Heart right ventricle (tissue), 16 donors: ENCODE results near the gene CTDP1. TPM values are rescaled to one million over a fixed set of nuclear protein-coding genes. Genes with fewer than 3 reads are reported as not detected.

Experiments used
- ATAC-seq, 8 donors: fragments of 200-7000 bp; cut with Tn5 transposase; one replicate each; pipeline ENCODE4 v1.9.1; 2020; ENCODE audit warnings: mild to moderate bottlenecking in 8 of 8, moderate library complexity in 8 of 8, moderate number of reproducible peaks in 1 of 8
- DNase-seq, 2 donors: peaks; one replicate each; pipeline ENCODE4 v3.0.0-alpha.2; 2020
- H3K27ac ChIP-seq, 10 donors: fragments of 200-600 bp; sonication (generic) in 2 of 10; one replicate each; pipeline versions ENCODE4 v1.5.0 to v1.8.0; 2020 to 2022; ENCODE audit warnings: mild to moderate bottlenecking in 3 of 10
- H3K27me3 ChIP-seq, 7 donors: fragments of 200-600 bp; one replicate each; pipeline ENCODE4 v1.8.0; 2021 to 2022; ENCODE audit warnings: mild to moderate bottlenecking in 2 of 7
- H3K36me3 ChIP-seq, 9 donors: fragments of 200-600 bp; sonication (generic) in 1 of 9; one replicate each; pipeline versions ENCODE4 v1.5.0 to v1.8.0; 2020 to 2022; ENCODE audit warnings: mild to moderate bottlenecking in 2 of 9
- H3K4me1 ChIP-seq, 9 donors: fragments of 200-600 bp; sonication (generic) in 1 of 9; one replicate each; pipeline versions ENCODE4 v1.5.0 to v1.8.0; 2020 to 2022; ENCODE audit warnings: mild to moderate bottlenecking in 4 of 9
- H3K4me3 ChIP-seq, 10 donors: fragments of 200-600 bp; sonication (generic) in 2 of 10; one replicate each; pipeline versions ENCODE4 v1.5.0 to v1.8.0; 2020 to 2022; ENCODE audit warnings: mild to moderate bottlenecking in 7 of 10, moderate library complexity in 2 of 10
- H3K9me3 ChIP-seq, 11 donors: fragments of 200-600 bp in 10 of 11; sonication (generic) in 2 of 11; one replicate each; pipeline versions ENCODE4 v1.5.0 to v1.8.0; 2013 to 2022; ENCODE audit warnings: mild to moderate bottlenecking in 2 of 11, control low read depth in 1 of 11, moderate library complexity in 1 of 11
- WGBS, 2 donors: extraction: QIAGEN DNeasy Blood & Tissue Kit; methylation state at CpG; one replicate each; pipeline ENCODE4 v1.1.7; 2013; ENCODE audit warnings: inconsistent platforms in 1 of 2; 5-methylcytosine and 5-hydroxymethylcytosine counted together
- intact Hi-C, 10 donors: fragments of 100-400 bp; cut with DNase I; formaldehyde crosslinking; loops; one replicate each; pipeline versions ENCODE4 v1.11.1 to v1.14.2; 2022
- polyA plus RNA-seq, 2 donors: library from polyadenylated mRNA; stranded (reverse); fragments of 200-250 nt; gene quantifications; one replicate each; pipeline ENCODE4 v1.2.3, GENCODE V29; 2013
- total RNA-seq, 10 donors: library from RNA; stranded (reverse); fragmentation: NEBNext Ultra II Directional in 3 of 10; extraction: Animal tissue kit (Norgen Biotek cat#: 25700) in 3 of 10; gene quantifications; one replicate each; pipeline versions ENCODE4 v1.2.1 to v1.2.4, GENCODE V29; 2021 to 2023
- TF ChIP-seq, protein P1 (sequence below), 9 donors: fragments of 200-600 bp; sonication (generic) in 2 of 9; IDR thresholded peaks; one replicate each; pipeline versions ENCODE4 v1.5.0 to v1.8.0; 2021 to 2022; ENCODE audit warnings: antibody characterized with exemption in 9 of 9, mild to moderate bottlenecking in 5 of 9, moderate library complexity in 1 of 9
- donor health status: Arrhythmogenic right ventricular cardiomyopathy.
- donor health status: ischemic (EF 13 %, LVEDD 7.1; RV severe dilation, severe dysfunction).
- donor health status: healthy with polysubstance abuse.
- donor health status: DM: no; HTN: yes; CAD: no.
- donor health status: DM: no; HTN: no; CAD: no.
- donor health status: ischemic (EF 25% LVEDD 6.9; RV normal size, moderate dysfunction).
- donor health status: ischemic (EF 25% LVEDD 5.7; RV mildly dilated, moderate dysfunction).
- donor health status: healthy.
- donor health status: DM: yes; HTN: yes; CAD: no.
- donor health status: Ischemic cardiomyopathy.
- donor health status: ischemic (EF 35%, LVEDD 5.7; RV mildly dilated, moderate dysfunction).
- donor health status: nonischemic (EF 11% LVEDD 7.7; RV severe dilation, severe dysfunction).
- donor health status: DM: yes; HTN: yes; CAD: no.
- donor health status: PGD.
- donor health status: ischemic (EF 29% LVEDD 5.4; RV normal size, mild dysfunction).
- donor health status: nonischemic (EF 23%, LVEDD 6.1; RV moderate dilation, normal function).

The CTDP1 gene
- total and polyA plus RNA-seq, 12 donors = 6.8 to 12.5 (median 9.3) TPM

DNA sequence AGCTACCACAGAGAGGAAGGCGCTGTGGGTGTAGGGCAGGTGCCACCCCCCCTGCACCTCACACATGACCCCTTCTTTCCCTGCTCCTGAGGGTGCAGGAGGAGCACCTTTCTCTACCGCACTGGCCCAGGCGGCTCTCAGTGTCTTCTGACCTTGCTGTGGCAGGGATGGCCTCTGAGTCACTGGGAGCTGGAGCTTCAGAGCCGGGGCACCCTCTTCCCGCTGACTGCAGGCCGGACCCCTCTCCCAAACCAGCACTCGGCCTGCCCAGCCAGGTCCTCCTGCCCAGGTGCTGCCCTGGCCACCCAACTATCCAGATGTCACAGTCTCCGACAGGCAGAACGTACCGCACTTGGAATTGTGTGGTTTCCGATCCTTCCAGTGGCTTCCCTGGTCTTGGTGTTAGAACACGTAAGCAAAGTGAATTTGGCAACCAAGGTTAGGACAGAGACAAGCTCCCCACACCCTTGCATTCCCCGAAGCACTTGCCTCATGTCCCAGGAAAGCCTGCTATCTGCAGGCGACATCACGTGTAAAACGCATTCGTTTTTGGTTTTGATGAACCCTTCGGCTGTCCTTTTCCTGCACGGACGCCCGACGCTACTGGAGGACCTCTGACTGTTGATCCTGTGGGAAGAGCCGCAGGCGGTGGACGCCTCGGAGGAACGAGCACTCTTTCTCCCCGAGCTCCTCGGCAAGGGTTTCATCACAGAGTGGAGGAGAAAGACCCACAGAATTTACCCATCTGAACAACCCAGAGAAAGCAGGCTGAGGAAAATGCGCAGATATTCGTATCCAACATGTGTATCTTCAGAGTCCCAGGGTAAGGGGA lies 93.5 kb downstream of the CTDP1 start:
- TF ChIP-seq, protein P1, sequence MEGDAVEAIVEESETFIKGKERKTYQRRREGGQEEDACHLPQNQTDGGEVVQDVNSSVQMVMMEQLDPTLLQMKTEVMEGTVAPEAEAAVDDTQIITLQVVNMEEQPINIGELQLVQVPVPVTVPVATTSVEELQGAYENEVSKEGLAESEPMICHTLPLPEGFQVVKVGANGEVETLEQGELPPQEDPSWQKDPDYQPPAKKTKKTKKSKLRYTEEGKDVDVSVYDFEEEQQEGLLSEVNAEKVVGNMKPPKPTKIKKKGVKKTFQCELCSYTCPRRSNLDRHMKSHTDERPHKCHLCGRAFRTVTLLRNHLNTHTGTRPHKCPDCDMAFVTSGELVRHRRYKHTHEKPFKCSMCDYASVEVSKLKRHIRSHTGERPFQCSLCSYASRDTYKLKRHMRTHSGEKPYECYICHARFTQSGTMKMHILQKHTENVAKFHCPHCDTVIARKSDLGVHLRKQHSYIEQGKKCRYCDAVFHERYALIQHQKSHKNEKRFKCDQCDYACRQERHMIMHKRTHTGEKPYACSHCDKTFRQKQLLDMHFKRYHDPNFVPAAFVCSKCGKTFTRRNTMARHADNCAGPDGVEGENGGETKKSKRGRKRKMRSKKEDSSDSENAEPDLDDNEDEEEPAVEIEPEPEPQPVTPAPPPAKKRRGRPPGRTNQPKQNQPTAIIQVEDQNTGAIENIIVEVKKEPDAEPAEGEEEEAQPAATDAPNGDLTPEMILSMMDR (IDR thresholded peaks at IDR 0.05) = no peak
- Histone ChIP-seq H3K4me3 (no peak overlapping the region), H3K9me3 (peaks cover 0 to 26% (median 6%) of the 10 kb centered on the region in 11 donors), H3K27ac (no peak overlapping the region), H3K27me3 (peaks cover 0 to 52% (median 16%) of the 10 kb centered on the region in 7 donors), H3K4me1 (no peaks in the 10 kb centered on the region), H3K36me3 (no peaks in the 10 kb centered on the region)
- ATAC-seq = no peak
- 91 to 92% methylated on average over 29 to 31 of the region's 31 CpGs for WGBS, 2 donors
- intact Hi-C loops = loop anchor here in 1 of 10 donors (10.0 kb wide), 1 partner anchor 62 kb away; no protein-coding TSS in a partner anchor
- no peak for DNase-seq

DNA sequence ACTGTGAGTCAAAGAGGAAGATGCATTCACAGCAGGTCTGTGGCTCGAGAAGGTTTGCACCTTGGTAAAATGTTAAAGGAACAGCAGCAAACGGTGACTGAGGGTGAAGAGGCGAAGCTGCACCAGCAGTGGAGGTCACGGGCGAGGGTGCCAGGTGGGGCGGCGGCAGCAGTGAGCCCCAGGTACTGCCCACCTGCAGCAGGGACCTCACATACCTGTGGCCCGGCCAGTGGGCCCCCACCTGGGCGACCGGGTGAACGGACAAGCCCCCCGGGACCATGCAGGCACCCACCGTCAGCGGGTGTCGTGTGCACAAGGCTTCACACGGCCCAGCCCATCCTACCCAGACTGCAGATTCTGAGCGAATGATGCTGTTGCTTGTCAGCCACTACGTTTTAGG lies 94.5 kb downstream of the CTDP1 start:
- no peaks in the 10 kb centered on the region for H3K4me1 ChIP-seq
- intact Hi-C loops = loop anchor here in 1 of 10 donors (10.0 kb wide), 1 partner anchor 61 kb away; no protein-coding TSS in a partner anchor
- H3K4me3 ChIP-seq = no peak overlapping the region
- ATAC-seq (no peak), DNase-seq (no peak)
- H3K36me3 ChIP-seq = no peaks in the 10 kb centered on the region
- no peak overlapping the region for H3K27ac ChIP-seq
- WGBS, 2 donors = 76 to 81% methylated on average over 18 of the region's 18 CpGs
- TF ChIP-seq, protein P1 (IDR thresholded peaks at IDR 0.05) = no peak
- H3K27me3 ChIP-seq = peaks cover 0 to 56% (median 20%) of the 10 kb centered on the region in 7 donors
- peaks cover 0 to 16% (median 0%) of the 10 kb centered on the region in 11 donors for H3K9me3 ChIP-seq

DNA sequence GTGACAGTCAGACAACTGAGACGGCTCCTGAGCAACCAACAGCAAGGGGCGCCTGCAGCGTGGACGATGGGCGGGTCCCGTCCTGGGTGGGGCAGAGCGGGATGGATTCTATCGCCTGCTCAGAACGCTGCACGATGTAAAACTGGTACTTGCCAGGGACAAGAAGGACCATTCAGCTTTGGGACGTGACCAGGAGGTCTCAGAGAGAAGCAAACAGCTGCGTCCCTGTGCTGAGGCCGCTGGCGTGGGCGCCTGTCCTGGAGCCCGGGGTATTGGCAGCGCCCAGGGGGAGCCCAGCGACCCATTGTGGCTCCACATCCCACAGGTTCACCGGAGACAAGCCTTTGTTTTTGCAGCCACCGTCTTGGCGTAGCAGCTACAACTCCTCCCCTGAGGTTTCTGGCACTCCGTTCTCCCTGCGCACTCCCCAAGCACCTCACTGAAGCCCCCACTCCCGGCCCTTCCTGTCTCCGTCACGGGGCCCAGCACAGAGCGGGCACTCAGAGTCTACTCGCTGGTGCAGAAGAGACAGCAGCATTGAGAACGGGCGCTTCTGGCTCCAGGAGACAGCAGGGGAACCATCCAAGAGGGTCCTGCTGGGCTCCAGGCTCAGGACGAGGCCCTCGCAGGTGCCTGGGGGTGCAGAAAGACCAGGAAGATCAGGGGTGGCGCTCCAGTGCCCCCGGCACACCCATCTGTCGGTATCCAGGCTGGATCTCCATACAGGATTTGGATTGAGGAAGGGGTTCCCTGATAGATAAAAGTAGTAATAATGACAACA lies 96.0 kb downstream of the CTDP1 start:
- TF ChIP-seq, protein P1 (IDR thresholded peaks at IDR 0.05) = no peak
- no peak overlapping the region for H3K4me3 ChIP-seq
- ATAC-seq = no peak
- H3K36me3 ChIP-seq = no peaks in the 10 kb centered on the region
- H3K4me1 ChIP-seq = no peaks in the 10 kb centered on the region
- H3K9me3 ChIP-seq = peaks cover 0 to under 1% (median 0%) of the 10 kb centered on the region in 11 donors
- WGBS, 2 donors = 83 to 86% methylated on average over 34 to 35 of the region's 35 CpGs
- peaks cover 0 to 52% (median 23%) of the 10 kb centered on the region in 7 donors for H3K27me3 ChIP-seq
- DNase-seq = no peak
- intact Hi-C loops = loop anchor here in 1 of 10 donors (10.0 kb wide), 1 partner anchor 59 kb away; no protein-coding TSS in a partner anchor
- no peak overlapping the region for H3K27ac ChIP-seq

DNA sequence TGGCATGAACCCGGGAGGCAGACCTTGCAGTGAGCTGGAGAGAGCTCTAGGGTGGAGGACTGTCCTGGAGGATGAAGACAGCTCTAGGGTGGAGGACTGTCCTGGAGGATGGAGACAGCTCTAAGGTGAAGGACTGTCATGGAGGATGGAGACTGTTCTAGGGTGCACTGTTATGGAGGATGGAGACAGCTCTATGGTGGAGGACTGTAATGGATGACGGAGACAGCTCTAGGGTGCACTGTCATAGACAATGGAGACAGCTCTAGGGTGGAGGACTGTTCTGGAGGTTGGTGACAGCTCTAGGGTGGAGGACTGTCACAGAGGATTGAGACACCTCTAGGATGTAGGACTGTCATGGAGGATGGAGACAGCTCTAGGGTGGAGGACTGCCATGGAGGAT lies 97.1 kb downstream of the CTDP1 start:
- intact Hi-C loops = loop anchor here in 1 of 10 donors (10.0 kb wide), 1 partner anchor 58 kb away; no protein-coding TSS in a partner anchor
- ATAC-seq (no peak), DNase-seq (no peak)
- no peak overlapping the region for H3K27ac ChIP-seq
- no peak overlapping the region for H3K4me3 ChIP-seq
- 85% methylated on average over 2 of the region's 2 CpGs for WGBS, 2 donors
- no peaks in the 10 kb centered on the region for H3K36me3 ChIP-seq
- TF ChIP-seq, protein P1 (IDR thresholded peaks at IDR 0.05) = no peak
- no peaks in the 10 kb centered on the region for H3K4me1 ChIP-seq
- H3K27me3 ChIP-seq = peaks cover 0 to 52% (median 23%) of the 10 kb centered on the region in 7 donors
- no peaks in the 10 kb centered on the region for H3K9me3 ChIP-seq
